ENCODE results near the gene RSPRY1.
A peak's percentile ranks its signal among the peaks of the same experiment; 100 is the strongest.
"Not testable (repeated sequence)": the region's sequence is repeated elsewhere in the genome, so short reads cannot be mapped to it uniquely, and the experiment has no call there.

Gene RSPRY1

DNA sequence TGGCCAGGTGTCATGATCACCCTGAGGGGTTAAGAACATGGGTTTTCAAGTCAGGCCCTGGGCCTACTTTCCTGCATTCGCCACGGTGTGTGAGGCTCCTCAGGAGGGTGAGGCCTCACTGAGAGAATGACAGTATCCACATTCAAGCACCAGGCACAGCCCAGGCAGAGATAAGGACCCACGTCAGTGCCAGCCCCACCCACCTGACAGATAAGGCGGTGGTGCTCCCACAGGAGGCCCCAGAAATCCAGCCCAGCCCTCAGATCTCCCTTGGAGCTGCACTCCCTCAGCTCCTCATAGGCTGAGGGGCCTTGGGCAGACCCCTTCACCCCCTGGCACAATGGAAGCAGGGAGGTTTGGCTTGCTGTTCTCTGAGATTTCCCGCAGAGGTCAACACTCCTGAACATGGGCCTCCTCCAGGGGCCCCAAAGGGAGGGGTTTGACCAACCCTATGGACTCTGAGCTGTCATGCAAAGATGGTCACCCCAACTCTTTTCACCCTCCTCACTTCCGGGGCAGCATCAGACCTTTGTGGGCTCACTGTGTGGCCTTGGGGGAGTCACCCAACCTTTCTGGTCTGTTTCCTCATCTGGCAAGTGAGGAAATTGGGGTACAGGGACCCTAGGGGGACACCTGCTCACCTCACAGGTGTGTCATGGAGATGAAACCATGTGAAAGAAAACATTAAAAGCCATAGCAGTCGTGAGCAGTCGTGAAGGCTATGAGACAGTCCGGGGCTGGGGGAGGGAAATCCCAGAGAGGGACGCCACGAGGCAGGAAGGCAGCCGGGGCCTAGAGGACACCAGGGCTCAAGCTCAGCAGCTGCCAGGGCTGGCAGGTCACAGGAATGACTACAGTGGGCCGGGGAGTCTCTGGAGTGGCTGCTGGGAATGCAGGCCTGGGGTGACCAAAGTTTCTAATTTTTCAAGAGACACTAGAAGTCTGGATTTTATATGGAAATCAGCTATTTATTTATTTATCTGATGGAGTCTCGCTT is 83.0 kb downstream of the RSPRY1 start:
- no peak for DNase-seq (ENCODE audit: extremely low read depth in 1 of 2, low read depth in 1 of 2)

DNA sequence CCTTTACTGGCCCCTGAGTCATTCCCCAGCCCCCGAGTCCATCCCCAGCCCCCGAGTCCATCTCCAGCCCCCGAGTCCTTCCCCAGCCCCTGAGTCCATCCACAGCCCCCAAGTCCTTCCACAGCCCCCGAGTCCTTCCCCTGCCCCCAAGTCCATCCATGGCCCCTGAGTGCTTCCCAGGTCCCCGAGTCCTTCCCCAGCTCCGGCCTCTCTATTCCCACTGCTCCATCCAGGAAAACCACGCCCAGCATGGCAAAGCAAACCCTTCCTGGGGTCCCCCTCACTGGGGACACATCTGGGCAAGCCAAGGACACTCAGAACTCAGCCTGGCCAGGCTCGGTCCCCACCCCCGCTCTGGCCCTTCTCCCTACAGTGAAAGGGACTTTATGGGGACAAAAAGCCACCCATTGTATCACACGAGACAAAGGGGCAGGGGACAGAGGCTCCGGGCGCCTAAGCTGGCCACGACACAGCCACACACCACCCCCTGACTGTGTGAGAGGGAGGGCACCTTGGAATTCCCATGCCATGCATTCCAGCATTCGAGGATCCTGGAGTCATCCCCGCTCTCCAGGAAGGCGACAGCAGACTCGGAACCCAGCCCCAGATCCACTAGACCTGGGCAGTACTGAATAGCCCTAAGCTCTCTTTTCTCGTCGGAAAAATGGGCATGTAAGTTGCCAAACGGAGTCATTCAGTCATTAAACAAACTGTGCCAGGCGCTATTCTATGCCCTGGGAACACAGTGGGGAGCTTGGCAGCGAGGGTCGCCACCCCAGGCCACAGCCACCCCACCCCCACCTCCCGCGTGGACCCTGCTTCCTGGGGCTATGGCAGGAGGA is 84.3 kb downstream of the RSPRY1 start:
- no peak for DNase-seq (ENCODE audit: extremely low read depth in 1 of 2, low read depth in 1 of 2)

DNA sequence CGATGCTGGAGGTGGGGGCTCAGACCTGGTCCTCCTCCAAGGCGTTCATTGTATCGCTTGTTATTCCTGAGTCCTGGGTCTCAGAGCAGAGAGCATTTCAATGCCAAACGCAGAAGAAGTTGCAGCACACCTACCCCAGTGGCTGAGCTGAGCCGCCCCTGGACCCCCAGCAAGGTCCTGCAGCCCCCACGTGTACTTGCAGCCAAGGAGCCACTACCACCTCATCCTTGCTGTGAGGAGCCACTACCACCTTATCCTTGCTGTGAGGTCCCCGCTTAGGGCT is 84.9 kb downstream of the RSPRY1 start:
- no peak for DNase-seq (ENCODE audit: extremely low read depth in 1 of 2, low read depth in 1 of 2)

DNA sequence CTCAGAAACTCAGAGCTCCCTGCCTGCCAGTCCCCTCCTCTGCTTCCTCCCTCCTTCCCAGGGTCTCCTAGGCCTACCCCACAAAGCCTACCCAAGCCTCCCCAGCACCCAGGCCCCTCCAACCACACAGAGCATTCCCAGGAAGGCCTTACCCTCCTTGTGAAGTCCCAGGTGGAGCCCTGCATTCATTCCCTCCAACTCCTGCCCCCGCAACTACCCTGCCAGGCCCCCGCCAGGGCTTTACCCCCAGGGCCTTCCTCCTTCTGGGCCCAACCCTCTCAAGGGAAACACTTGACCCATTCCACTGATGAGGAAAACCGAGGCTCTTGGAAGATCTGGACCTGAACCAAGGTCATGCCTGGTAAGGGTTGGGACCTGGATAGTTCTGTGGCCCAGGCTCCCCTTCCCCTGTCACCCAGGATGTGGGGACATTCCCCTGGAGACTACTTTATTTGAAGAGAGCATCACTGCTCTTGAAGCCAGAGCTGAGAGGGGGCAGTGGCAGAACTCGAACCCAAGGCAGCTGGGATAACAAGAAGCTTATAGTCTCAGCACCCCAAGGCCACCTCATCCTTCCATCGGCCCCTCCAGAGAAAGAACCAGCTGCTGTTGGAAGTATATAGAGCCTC is 85.9 kb downstream of the RSPRY1 start:
- DNase-seq (ENCODE audit: extremely low read depth in 1 of 2, low read depth in 1 of 2) = no peak

DNA sequence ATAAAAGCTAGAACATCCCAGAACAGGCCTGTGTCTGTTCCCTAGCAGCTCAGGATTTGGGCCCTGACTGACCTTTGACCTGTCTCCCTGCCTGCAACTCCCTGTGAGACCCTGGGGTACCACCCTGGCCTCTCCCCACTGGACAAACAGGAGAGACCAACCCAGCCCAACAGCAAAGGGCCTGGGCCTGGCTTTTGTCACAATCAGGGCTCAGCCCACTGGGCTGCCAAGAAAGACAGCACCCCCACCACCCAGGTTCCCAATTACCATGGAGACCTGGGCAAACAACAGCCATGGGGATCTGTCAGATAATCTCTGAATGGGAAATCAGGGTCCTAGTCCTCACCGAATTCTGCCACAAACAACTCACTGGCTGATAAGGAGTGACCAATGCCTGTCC is 87.2 kb downstream of the RSPRY1 start:
- no peak for DNase-seq (ENCODE audit: extremely low read depth in 1 of 2, low read depth in 1 of 2)

DNA sequence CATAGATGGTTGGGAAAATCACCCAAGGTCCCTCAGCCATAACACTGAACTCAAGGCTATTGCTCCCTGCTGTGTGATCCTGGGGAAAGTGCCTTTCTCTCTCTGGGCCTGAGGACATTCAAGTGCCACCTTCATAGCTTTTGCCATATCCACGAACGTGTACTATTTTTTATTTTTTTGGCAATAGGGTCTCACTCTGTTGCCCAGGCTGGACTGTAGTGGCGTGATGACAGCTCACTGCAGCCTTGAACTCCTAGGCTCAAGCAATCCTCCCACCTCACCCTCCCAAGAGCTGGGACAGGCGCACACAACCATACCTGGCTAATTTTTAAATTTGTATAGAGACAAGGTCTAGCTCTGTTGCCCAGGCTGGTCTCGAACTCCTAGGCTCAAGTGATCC is 87.7 kb downstream of the RSPRY1 start:
- no peak for DNase-seq (ENCODE audit: extremely low read depth in 1 of 2, low read depth in 1 of 2)

DNA sequence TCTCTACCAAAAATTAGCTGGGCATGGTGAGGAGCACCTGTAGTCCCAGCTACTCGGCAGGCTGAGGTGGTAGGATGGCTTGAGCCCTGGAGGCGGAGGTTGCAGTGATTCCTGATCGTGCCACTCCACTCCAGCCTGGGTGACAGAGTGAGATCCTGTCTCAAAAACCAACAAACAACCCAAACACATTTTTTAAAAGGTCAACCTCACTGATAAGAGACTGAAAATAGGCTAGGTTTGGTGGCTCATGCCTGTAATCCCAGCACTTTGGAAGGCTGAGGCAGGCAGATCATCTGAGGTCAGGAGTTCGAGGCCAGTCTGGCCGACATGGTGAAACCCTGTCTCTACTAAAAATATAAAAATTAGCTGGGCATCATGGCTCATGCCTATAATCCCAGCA is 89.8 kb downstream of the RSPRY1 start:
- not testable (repeated sequence) for DNase-seq (ENCODE audit: extremely low read depth in 1 of 2, low read depth in 1 of 2)

DNA sequence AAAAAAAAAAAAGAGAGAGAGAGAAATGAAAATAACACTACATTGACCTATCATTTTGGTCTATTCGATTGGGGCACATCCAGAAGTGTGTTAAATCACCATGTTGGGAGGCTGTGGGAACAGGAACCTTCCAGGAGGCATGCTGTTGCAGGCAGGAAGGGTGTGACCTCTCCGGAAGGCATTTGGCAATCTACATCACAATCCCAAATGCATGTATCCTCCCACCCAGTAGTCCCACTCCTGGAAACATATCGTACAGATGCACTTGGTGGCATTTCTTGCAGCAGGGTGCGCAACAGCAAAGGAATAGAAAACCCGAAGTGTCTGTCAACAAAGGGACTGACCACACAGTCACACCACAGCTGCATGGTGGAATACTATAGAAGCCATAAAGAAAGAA is 90.5 kb downstream of the RSPRY1 start:
- no peak for DNase-seq (ENCODE audit: extremely low read depth in 1 of 2, low read depth in 1 of 2)

DNA sequence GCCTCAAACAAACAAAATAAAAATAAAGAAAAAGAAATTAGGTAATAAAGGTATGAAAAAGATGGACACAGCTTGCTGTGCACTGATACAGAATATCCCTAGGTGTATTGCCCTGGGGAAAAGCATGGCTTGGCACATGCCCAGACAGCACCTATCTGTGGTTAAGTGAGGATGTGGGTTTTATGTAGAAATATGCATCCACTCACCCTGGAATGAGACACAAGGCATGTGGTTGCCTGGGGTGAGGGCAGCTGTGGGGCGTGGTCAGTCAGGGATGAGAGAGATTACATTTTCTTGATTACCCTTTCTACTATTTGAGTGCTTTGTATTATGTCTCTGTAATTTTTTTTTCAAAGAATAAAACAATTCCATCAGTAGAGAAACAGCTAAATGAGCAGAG is 91.5 kb downstream of the RSPRY1 start:
- DNase-seq (ENCODE audit: extremely low read depth in 1 of 2, low read depth in 1 of 2) = peak in 1 of 2 donors; percentile 59

DNA sequence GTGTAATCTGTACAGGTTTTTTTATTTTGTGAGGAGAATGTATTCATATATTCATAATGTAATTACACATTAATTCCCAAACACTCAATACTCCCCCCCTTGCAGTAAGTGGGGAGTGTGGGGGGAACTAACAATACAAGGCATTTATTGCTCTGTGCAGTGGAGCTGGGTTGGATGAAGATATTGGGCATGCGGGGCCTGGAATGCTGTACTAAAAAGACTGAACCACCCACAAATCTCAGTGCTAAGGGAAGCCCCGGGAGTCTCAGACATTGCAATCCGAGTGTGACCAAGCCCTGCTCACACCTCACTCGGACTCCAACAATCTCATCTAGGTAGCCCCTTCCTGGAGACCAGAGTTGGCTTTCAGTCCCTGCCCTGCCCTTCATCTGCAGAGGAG is 92.4 kb downstream of the RSPRY1 start:
- no peak for DNase-seq (ENCODE audit: extremely low read depth in 1 of 2, low read depth in 1 of 2)

DNA sequence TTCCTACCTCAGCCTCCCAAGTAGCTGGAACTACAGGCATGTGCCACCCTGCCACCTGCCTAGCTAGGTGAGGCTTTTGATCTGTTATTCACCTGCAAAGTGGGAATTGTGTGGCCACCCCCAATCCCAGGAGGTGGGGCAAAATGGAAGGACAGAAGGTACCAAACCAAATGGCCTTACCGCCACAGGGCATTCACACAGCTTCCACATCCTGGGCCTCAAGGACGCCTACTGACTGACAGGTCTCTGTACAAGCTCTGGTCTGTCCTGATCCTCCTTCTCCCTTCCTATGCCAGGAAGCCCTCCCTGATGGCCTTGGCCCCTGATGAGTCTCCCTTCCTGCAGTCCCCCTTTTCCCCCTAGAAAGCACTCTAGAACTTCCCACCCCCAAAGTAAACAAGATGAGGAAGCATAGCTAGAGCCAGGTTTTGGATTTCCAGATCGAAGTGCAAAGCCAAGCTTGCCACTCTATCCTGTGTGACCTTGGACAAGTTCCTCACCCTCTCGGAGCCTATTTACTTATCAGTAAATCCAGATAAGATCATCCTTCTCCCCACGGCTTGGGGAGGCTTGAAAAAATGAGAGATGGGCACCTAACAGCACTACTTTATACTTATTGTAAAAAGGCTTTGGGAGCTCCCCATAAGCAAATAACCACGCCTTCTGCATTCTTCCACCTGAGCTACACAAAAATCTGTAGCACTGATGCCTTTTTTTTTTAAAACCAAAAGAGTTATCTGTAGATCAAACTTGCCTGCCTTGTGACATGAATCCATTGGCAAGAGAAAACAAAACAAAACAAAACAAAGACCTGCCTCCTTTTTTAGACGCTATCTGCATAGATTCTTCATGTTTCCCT is 93.9 kb downstream of the RSPRY1 start:
- DNase-seq (ENCODE audit: extremely low read depth in 1 of 2, low read depth in 1 of 2) = no peak

DNA sequence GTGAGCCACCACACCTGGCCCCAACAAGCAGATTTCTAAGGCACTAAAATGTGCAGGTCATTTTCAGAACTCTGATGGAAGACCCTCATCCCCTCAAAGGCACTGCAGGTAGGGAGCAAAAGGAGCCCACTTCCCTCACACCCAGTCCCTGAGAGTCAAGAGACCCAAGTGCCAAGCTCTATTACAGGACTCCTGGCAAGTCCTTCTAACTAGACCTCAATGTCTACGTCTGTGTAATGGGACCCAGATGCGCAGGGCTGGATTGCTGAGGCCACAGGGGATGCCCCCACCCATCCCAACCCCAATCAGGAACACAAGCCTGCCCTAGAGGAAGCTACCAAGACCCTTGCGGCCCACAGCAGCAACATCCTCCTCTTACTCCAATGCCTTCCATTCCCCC is 95.7 kb downstream of the RSPRY1 start:
- DNase-seq (ENCODE audit: extremely low read depth in 1 of 2, low read depth in 1 of 2) = no peak

DNA sequence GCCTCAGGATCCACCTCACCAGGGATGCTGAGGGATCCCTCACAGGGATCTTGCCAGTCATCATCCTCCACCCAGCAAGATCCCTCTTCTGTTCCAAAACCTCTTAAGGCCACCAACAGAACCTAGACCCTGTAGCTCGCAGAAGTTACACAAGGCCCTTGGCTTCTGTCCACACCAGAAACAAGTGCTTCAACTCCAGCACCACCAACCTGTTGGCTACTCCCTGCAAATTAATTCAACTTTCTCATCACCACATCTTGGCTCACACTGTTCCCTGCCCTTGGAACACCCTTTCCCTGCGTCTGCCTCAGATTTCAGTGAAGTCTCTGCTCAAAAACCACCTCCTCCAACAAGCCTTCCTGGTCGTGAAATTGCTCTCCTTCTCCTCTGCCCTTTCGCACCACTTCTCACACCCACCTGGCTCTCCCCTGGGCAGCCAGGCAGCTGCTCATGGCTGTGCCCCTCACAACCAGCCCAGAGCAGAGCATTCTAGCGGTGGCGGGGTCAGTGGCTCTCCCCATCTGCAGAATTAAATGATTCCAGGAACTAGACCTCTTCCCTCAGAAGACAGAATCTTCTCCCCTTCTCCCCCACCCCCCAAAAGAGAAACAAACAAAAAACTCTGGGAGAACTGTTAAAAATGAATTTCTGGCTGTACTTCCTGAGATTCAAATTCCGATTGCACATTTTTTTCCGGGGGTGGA is 96.5 kb downstream of the RSPRY1 start:
- no peak for DNase-seq (ENCODE audit: extremely low read depth in 1 of 2, low read depth in 1 of 2)

DNA sequence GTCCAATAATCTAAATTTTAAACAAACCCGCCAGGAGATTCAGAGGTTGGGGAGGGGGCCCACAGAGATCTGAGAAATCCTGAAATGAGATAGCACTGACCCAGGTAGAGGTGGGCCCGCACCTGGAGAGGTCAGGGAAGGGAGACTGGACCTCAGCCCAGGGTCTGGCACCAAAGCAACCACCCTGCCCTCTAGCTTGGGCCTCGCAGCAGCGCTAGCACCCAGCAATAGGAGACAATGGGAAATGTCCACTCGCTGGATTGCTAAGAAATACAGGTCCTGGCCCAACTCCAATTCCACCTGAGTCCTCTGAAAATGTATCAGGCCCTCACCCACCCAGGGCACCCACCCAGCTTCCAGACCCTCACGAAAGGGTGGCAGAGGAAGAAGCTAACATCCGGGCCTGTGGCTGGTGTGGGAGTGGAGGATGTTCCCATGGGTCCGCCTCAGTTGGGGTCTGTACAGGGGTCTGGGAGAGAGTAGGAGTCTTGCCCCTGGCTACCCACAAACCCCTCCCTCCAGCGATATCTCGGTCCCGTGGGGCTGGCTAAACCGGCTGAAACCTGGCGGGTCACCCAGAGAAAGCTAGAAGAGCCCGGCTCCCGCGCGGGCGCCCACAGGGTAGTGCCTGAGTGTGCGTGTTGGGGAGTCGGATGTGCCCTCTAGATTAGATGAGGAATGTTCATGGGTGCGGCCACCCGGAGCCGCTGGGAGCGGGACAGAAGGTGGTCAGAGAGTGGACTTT is 97.3 kb downstream of the RSPRY1 start:
- DNase-seq (ENCODE audit: extremely low read depth in 1 of 2, low read depth in 1 of 2) = no peak

DNA sequence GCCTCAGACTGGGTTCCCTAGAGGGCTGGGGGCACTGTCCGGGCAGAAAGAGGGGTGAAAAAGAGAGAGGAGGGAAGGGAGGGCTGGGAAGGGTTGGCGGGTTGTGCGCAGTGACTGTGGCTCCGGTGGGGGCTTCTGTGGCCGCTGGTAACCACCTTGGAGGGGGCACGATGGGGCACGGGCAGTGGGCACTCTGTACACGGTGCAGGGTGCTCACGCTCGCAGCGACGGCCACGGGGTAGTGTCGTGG is 97.8 kb downstream of the RSPRY1 start:
- DNase-seq (ENCODE audit: extremely low read depth in 1 of 2, low read depth in 1 of 2) = no peak

DNA sequence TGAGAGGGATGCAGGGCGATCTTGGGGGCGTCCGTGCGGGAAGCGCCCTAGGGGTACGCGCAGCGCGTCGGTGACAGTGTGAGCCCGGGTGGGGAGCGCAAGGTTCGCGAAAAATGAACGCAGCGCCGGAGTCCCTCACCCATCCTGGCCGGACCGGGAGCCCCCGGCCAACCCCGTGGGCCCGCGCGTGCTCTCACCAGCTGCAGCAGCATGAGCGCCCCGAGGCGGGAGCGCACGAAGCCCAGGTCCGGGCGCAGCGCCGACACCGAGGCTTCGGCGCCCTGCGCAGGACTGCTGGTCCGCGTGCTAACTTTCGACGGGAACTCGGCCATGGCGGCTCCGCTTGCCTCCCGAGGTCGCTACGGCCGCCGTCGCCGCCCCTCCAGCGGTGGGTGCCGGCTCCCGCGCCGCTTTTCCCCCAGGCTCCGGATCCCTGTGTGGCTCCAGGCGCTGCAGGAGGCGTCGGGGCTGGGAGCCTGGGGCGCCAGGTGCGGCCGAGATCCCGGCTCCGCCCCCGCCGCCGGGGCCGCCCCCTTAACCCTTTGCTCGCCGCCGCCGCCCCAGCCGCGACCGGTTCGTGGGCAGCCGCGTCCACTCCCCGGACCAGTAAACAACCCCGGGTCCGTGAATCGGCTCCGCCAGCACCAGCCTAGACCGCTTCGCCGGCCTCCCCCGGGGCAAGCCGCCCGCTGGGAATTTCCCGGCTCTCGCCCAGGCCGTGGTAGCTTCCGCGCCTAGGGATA is 98.3 kb downstream of the RSPRY1 start, which contains the start of gene PLLP:
TSS of gene PLLP (minus strand) at position 464 of the 743 bp plus-strand sequence. CDS start at position 332, 132 bp downstream.
- DNase-seq (ENCODE audit: extremely low read depth in 1 of 2, low read depth in 1 of 2) = no peak

DNA sequence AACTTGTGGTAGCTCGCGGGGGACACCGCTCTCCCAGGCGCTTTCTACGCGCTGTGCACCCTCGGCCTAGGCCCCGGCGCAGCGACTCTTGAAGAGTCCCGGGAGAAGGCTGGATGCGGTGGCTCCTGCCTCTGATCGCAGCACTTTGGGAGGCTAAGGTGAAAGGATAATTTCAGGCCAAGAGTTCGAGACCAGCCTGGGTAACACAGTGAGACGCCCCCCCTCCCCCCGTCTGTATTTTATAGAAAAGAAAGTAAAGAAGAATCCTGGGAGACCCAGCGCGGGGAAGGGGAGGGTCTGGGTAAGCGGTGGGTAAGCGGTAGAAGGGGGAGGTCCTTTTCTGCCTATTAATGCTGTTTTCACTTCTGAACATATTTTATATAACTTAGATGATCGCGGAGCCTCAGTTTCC is 98.8 kb downstream of the RSPRY1 start:
- DNase-seq (ENCODE audit: extremely low read depth in 1 of 2, low read depth in 1 of 2) = no peak

DNA sequence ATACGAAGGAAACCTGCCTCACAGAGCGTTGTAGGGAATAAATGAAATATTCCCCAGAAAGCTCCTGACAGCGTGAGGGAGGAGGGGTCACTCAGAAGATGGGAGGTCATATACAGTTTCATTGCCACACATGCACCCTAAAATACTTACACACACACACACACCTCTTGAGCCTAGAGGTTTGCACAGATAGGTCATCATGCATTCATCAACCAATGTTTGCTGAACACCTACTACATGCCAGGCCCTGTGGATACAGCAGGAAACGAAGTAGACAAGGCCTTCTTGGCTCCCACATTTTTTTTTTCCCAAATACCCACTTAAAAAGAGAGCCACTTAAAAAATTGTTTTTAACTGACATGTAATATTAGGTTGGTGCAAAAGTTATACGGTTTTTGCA is 99.2 kb downstream of the RSPRY1 start:
- no peak for DNase-seq (ENCODE audit: extremely low read depth in 1 of 2, low read depth in 1 of 2)
